ENCODE data around the gene ING5.
"Not testable (repeated sequence)": the region's sequence is repeated elsewhere in the genome, so short reads cannot be mapped to it uniquely, and the experiment has no call there.

Gene ING5

GRCh38 chr2:241729868-241730267 is 28.0 kb downstream of the ING5 start:
- Histone ChIP-seq H3F3A (ENCODE audit: control insufficient read depth, insufficient read depth) (no peaks in the 10 kb centered on the region; the same call in 1 of the 2 replicates), H3K4me3 (ENCODE audit: low read length) (no peak overlapping the region), H3K79me2 (ENCODE audit: control insufficient read depth, low read length) (peaks cover 4% of the 10 kb centered on the region), H3K36me3 (ENCODE audit: control insufficient read depth, low read length) (peaks cover 10% of the 10 kb centered on the region), H4K20me1 (ENCODE audit: control insufficient read depth, insufficient read depth, low read depth, low read length) (no peaks in the 10 kb centered on the region), H3K4me2 (ENCODE audit: low read length) (no peak overlapping the region), H3K27ac (ENCODE audit: low read depth, low read length) (no peak overlapping the region), H3K4me1 (ENCODE audit: control insufficient read depth, low read length) (peaks cover 6% of the 10 kb centered on the region), H3K9me2 (replicated peaks; ENCODE audit: control insufficient read depth, low read length) (no peaks in the 10 kb centered on the region), H3K9me3 (ENCODE audit: control insufficient read depth, insufficient read depth, low read length) (no peaks in the 10 kb centered on the region), H3K27me3 (ENCODE audit: control insufficient read depth, low read length) (no peaks in the 10 kb centered on the region)
- TF ChIP-seq, protein P1, sequence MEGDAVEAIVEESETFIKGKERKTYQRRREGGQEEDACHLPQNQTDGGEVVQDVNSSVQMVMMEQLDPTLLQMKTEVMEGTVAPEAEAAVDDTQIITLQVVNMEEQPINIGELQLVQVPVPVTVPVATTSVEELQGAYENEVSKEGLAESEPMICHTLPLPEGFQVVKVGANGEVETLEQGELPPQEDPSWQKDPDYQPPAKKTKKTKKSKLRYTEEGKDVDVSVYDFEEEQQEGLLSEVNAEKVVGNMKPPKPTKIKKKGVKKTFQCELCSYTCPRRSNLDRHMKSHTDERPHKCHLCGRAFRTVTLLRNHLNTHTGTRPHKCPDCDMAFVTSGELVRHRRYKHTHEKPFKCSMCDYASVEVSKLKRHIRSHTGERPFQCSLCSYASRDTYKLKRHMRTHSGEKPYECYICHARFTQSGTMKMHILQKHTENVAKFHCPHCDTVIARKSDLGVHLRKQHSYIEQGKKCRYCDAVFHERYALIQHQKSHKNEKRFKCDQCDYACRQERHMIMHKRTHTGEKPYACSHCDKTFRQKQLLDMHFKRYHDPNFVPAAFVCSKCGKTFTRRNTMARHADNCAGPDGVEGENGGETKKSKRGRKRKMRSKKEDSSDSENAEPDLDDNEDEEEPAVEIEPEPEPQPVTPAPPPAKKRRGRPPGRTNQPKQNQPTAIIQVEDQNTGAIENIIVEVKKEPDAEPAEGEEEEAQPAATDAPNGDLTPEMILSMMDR (IDR thresholded peaks at IDR 0.05; ENCODE audit: low read depth, low read length, poor library complexity, severe bottlenecking), result no peak
- TF ChIP-seq EZH2phosphoT487 (IDR thresholded peaks at IDR 0.05; ENCODE audit: borderline replicate concordance, low read length), result no peak

DNA sequence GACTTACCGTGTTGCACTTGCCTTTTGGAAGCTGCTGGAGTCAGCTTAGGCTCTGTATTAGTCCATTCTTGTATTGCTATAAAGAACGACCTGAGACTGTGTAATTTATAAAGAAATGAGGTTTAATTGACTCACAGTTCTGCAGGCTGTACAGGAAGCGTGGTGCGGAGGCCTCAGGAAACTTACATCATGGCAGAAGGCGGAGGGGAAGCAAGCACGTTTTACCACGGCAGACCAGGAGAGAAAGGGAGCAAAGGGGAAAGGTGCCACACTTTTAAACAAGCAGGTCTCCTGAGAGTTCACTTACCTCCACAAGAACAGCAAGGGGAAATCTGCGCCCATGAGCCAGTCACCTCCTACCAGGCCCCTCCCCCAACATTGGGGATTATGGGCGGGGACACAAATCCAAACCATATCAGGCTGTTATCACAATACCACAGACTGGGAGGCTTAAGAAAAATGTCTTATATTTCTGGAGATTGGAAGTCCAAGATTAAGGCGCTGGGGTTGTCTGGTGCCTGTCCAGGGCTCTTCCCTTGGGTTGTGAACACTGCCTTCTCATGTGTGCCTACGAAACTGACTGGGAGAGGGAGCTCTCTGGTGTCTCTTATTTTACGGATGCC is 28.9 kb downstream of the ING5 start:
- Histone ChIP-seq H3K27me3 (ENCODE audit: control insufficient read depth, low read length) (no peaks in the 10 kb centered on the region), H3K4me3 (ENCODE audit: low read length) (no peak overlapping the region), H3K9me3 (ENCODE audit: control insufficient read depth, insufficient read depth, low read length) (no peaks in the 10 kb centered on the region), H4K20me1 (ENCODE audit: control insufficient read depth, insufficient read depth, low read depth, low read length) (no peaks in the 10 kb centered on the region), H3K9me2 (replicated peaks; ENCODE audit: control insufficient read depth, low read length) (no peaks in the 10 kb centered on the region), H3K79me2 (ENCODE audit: control insufficient read depth, low read length) (peaks cover 13% of the 10 kb centered on the region), H3K4me1 (ENCODE audit: control insufficient read depth, low read length) (peaks cover 11% of the 10 kb centered on the region), H3K27ac (ENCODE audit: low read depth, low read length) (no peak overlapping the region), H3K4me2 (ENCODE audit: low read length) (no peak overlapping the region), H3F3A (ENCODE audit: control insufficient read depth, insufficient read depth) (no peaks in the 10 kb centered on the region; the same call in 1 of the 2 replicates), H3K36me3 (ENCODE audit: control insufficient read depth, low read length) (peaks cover 15% of the 10 kb centered on the region)
- TF ChIP-seq, protein P1 (IDR thresholded peaks at IDR 0.05; ENCODE audit: low read depth, low read length, poor library complexity, severe bottlenecking), result no peak
- no peak for TF ChIP-seq EZH2phosphoT487 (IDR thresholded peaks at IDR 0.05; ENCODE audit: borderline replicate concordance, low read length)

DNA sequence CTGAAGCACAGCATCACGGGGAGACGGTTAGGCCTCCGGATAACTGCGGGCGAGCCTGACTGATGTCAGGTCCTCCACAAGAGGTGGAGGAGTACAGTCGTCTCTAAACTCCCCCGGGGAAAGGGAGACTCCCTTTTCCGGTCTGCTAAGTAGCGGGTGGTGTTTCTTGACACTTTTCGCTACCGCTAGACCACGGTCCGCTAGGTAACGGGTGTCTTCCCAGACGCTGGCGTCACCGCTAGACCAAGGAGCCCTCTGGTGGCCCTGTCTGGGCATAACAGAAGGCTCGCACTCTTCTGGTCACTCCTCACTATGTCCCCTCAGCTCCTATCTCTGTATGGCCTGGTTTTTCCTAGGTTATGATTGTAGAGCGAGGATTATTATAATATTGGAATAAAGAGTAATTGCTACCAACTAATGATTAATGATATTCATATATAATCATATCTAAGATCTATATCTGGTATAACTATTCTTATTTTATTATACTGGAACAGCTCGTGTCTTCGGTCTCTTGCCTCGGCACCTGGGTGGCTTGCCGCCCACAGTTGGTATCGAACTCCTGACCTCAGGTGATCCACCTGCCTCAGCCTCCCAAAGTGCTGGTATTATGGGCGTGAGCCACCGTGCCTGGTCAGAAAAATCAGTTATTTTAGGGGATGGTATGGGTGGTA is 30.8 kb downstream of the ING5 start:
- H3K9me2 ChIP-seq (replicated peaks; ENCODE audit: control insufficient read depth, low read length); H3F3A ChIP-seq (ENCODE audit: control insufficient read depth, insufficient read depth); H3K4me3 ChIP-seq (ENCODE audit: low read length); H3K27me3 ChIP-seq (ENCODE audit: control insufficient read depth, low read length); H3K9me3 ChIP-seq (ENCODE audit: control insufficient read depth, insufficient read depth, low read length); H4K20me1 ChIP-seq (ENCODE audit: control insufficient read depth, insufficient read depth, low read depth, low read length); H3K27ac ChIP-seq (ENCODE audit: low read depth, low read length); H3K4me2 ChIP-seq (ENCODE audit: low read length): not testable (repeated sequence)
- H3K36me3 ChIP-seq (ENCODE audit: control insufficient read depth, low read length), result peaks cover 28% of the 10 kb centered on the region
- H3K4me1 ChIP-seq (ENCODE audit: control insufficient read depth, low read length), result peaks cover 16% of the 10 kb centered on the region
- peaks cover 32% of the 10 kb centered on the region for H3K79me2 ChIP-seq (ENCODE audit: control insufficient read depth, low read length)
